Measurements from ENCODE around the gene TROAP.
A peak's percentile ranks its signal among the peaks of the same experiment; 100 is the strongest.

The TROAP gene

DNA sequence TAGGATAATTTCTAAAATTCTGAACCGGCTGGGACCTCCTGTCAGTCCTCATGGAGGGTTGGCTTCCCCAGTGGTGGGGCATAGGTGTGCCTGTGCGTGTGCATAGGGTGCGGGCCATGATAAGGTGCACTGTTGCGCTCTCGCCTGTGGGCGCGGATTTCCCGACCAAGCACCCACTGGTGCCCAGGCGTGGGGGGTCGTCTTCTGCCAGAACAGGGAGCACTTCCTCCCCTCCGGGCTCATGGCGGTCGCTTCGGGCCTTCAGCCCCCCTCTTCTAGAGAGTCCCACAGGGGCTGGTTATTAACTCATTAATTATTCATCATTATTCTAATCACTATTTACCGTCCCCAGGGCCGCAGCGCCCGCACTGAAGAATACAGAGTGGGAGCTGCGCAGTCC lies 11.2 kb downstream of the TROAP start:
- TF ChIP-seq, protein P1, sequence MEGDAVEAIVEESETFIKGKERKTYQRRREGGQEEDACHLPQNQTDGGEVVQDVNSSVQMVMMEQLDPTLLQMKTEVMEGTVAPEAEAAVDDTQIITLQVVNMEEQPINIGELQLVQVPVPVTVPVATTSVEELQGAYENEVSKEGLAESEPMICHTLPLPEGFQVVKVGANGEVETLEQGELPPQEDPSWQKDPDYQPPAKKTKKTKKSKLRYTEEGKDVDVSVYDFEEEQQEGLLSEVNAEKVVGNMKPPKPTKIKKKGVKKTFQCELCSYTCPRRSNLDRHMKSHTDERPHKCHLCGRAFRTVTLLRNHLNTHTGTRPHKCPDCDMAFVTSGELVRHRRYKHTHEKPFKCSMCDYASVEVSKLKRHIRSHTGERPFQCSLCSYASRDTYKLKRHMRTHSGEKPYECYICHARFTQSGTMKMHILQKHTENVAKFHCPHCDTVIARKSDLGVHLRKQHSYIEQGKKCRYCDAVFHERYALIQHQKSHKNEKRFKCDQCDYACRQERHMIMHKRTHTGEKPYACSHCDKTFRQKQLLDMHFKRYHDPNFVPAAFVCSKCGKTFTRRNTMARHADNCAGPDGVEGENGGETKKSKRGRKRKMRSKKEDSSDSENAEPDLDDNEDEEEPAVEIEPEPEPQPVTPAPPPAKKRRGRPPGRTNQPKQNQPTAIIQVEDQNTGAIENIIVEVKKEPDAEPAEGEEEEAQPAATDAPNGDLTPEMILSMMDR (IDR thresholded peaks at IDR 0.05; ENCODE audit: extremely low read depth, missing control alignments): no peak
- DNase-seq (ENCODE audit: low spot score): peak; percentile 19

DNA sequence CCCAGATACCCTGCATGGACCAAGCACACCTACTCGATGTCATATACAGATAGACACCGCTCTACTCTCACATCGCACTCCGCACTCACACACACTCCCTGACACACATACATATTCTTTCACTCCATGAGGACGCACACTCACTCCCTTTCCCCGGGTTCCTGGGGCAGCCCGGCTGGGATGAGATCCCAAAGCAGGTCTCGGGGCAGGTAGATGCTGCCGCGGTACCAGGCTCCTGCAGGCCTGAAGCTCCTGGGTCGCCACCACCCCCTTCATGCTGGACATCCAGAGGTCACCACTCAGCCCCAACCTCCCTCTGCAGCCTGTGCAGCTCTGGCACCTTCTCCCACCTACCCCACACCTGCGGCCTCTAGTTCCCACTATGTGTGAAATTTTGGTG lies 11.6 kb downstream of the TROAP start:
- peak; percentile 20 for DNase-seq (ENCODE audit: low spot score)
- TF ChIP-seq, protein P1 (IDR thresholded peaks at IDR 0.05; ENCODE audit: extremely low read depth, missing control alignments): no peak

DNA sequence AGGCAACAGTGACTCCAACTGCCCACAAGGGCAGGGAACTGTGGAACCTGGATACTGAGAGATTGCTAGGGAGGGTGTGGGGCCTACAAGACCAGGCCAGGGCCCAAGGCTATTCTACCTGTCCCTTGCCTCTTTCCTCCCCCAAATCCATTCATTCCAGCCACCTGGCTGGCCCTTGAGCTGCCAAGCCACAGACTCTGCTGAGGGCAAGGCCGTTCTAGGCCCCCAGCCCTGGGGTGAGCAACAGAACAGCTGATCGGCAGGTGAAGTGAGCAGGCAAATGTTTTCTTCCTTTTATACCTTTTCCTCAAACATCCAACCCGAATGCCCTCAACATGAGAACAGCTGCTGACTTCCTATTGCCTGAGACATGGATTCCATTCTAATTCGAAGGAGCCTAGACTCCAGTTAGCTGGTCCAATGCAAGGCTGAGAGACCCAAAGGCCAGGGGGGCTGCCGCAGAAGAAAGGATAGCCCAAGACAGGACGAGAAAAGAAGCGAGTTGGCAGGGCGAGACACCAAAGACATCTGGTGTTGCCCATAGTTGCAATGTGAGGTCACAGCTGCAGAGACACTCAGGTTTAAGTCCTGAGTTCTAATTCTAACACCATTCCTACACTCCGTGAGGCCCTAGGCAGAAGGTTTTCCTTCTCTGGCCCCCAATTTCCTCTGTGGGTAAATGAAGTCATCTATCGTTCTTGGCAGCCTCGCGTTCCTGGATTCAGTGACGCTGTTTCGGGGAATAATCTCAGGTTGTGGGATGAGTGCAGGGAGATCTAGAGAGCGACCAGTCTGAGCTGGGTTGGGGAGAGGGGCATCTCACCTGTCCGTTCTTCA lies 12.3 kb downstream of the TROAP start:
- TF ChIP-seq, protein P1 (IDR thresholded peaks at IDR 0.05; ENCODE audit: extremely low read depth, missing control alignments): no peak
- peak; percentile 34 for DNase-seq (ENCODE audit: low spot score)

- peak; percentile 22 for DNase-seq (ENCODE audit: low spot score)
- TF ChIP-seq, protein P1 (IDR thresholded peaks at IDR 0.05; ENCODE audit: extremely low read depth, missing control alignments): no peak
Observed at GRCh38 chr12:49335955-49336644, 13.0 kb downstream of the TROAP start.

DNA sequence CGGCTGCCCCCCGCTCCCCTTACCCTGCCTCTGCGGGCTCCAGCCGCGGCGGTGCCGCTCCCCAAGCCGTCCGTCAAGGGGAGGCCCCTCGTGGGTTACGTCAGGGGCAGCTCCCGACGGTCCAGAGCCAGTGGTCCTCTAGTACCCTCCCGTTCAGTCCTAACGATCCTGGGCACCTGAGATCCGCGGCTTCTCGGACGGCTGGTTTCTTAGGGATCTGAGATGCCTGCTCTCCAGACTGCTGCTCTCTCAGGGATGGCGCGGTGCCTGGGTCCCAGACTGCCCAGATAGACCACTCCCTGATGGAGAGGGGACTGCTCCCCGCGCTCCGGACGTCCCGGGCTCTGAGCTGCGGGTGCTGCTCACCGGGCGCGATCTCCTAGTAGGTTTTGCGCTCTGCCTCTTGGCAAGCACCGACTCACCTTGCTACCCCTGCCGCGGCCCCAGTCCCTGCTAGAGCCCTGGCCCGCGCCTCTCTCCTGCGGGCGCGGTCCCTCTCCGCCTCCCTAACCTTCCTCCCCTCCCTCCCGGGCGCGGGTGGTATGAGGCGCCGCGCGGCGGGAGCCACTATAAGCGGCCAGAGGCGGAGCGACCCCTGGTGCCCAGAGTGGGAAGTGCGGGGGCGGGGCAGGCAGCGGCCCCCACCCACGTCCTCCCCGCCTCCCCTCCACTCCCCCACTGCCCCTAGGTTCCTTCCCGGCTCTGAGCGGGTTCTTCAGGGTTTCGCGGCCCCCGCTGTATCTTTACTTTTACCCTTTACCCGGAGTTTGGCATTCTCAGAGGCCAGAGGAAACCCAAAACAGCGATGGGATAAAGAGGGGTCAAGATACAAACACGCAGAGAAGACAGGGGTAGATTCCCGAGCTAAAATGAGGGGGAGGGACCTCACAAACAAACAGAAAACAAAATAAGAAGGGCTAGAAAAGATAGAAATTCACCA lies 13.9 kb downstream of the TROAP start, which contains the start of gene C1QL4:
C1QL4 (minus strand) TSS at position 544 of the 940 bp plus-strand sequence. CDS start 711 bp downstream, outside the sequence.
- peak; percentile 95 for DNase-seq (ENCODE audit: low spot score)

DNA sequence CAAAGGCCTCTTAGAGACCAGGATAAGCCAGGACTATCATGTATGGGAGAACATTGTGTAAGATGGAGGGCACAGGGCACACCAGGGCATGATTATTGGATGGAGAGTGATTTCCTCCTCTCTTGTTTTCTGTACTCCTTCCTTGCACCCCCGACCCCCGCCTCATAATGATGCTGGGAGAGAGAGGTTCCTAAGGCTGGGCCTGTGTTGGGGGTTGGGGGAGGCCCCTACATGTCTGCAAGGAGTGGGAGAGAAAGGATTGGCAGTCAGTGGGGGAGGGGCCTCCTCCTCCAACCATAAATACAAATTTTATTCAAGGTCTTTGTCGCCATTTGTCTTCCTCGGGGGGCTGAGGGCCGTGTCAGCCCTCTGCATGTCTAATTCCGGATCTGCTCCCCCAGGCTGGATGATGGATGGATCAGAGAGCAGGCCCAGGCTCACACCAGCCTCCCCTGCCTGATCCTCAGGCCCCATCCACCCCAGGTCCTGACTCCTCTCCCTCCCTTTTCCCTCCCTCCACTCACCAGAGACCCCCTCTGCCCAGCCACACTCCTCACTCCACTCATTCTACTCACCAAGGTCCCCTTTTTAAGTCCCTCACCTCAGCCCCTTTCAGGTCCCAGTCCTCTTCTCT lies 15.9 kb downstream of the TROAP start:
- TF ChIP-seq, protein P1 (IDR thresholded peaks at IDR 0.05; ENCODE audit: extremely low read depth, missing control alignments): no peak
- peak; percentile 18 for DNase-seq (ENCODE audit: low spot score)

More for the DNA sequence above, 13.9 kb downstream of the TROAP start, which contains the start of gene C1QL4:
- TF ChIP-seq, protein P1 (IDR thresholded peaks at IDR 0.05; ENCODE audit: extremely low read depth, missing control alignments): peak; percentile 88
